Measurements from ENCODE around the gene ALDH1L1. TPM values are rescaled to one million over a fixed set of nuclear protein-coding genes. Genes with fewer than 3 reads are reported as not detected.

ALDH1L1 gene
- total and polyA plus RNA-seq, 2 donors (not counting 1 experiment from before 2014, with no cell fraction given): not detected

DNA sequence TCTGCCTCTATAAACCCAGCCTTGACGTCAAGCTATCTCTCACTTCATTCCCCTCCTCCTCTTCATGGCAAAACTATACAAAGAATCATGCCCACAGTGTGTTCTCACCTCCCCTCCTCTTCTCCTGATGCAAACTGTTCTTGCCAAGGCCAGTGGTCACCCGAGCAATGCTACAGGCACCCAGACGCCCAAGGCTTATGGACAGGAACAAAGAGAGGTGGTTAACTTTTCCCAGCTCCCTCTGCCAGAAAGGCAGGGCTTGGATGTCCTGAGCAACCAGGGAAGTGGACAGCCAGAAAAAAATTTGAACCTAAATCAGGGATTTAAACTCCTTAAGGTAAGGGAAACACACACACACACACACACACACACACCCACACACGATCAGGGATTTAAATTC lies 101.5 kb downstream of the ALDH1L1 start:
- Histone ChIP-seq H3K79me2 (ENCODE audit: control insufficient read depth, insufficient read depth, low read length) (peaks cover 5% of the 10 kb centered on the region), H3K9me3 (ENCODE audit: control extremely low read depth in 1 of 3, control insufficient read depth in 2 of 3, insufficient read depth in 1 of 3, low read length in 2 of 3) (no peaks in the 10 kb centered on the region), H4K20me1 (ENCODE audit: control insufficient read depth, insufficient read depth, low read length, poor library complexity, severe bottlenecking) (no peaks in the 10 kb centered on the region), H3K4me1 (ENCODE audit: control insufficient read depth in 2 of 2, insufficient read depth in 2 of 2, low read length in 2 of 2) (peaks cover 8% of the 10 kb centered on the region in 2 donors), H3K4me3 (ENCODE audit: control extremely low read depth in 1 of 5, extremely low read depth in 1 of 5, insufficient read depth in 1 of 5, low read depth in 2 of 5, low read length in 4 of 5) (no peak overlapping the region), H3K36me3 (replicated peaks in 1 of 2; ENCODE audit: control extremely low read depth in 1 of 2, control insufficient read depth in 1 of 2, extremely low read depth in 1 of 2, insufficient read depth in 2 of 2, low read length in 1 of 2) (no peaks in the 10 kb centered on the region), H2AFZ (ENCODE audit: insufficient read depth, low read depth, low read length, poor library complexity, severe bottlenecking) (no peak overlapping the region), H3K27me3 (replicated peaks in 1 of 4; ENCODE audit: control extremely low read depth in 1 of 4, control insufficient read depth in 3 of 4, insufficient read depth in 4 of 4, low read length in 3 of 4) (no peaks in the 10 kb centered on the region), H3K4me2 (replicated peaks; ENCODE audit: low read depth, low read length, poor library complexity, severe bottlenecking) (no peak overlapping the region), H3K9ac (ENCODE audit: low read length) (no peak overlapping the region), H3K27ac (ENCODE audit: low read length in 2 of 2) (no peak overlapping the region)
- H3K9me3 Mint-ChIP-seq (ENCODE audit: insufficient read depth): no peaks in the 10 kb centered on the region
- no peak for DNase-seq
- intact Hi-C loops (cut with micrococcal nuclease): no loop called here
- no peak overlapping the region for H3K27ac Mint-ChIP-seq
- TF ChIP-seq, protein P1, sequence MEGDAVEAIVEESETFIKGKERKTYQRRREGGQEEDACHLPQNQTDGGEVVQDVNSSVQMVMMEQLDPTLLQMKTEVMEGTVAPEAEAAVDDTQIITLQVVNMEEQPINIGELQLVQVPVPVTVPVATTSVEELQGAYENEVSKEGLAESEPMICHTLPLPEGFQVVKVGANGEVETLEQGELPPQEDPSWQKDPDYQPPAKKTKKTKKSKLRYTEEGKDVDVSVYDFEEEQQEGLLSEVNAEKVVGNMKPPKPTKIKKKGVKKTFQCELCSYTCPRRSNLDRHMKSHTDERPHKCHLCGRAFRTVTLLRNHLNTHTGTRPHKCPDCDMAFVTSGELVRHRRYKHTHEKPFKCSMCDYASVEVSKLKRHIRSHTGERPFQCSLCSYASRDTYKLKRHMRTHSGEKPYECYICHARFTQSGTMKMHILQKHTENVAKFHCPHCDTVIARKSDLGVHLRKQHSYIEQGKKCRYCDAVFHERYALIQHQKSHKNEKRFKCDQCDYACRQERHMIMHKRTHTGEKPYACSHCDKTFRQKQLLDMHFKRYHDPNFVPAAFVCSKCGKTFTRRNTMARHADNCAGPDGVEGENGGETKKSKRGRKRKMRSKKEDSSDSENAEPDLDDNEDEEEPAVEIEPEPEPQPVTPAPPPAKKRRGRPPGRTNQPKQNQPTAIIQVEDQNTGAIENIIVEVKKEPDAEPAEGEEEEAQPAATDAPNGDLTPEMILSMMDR (IDR thresholded peaks at IDR 0.05): no peak
- TF ChIP-seq EZH2 (IDR thresholded peaks at IDR 0.05; ENCODE audit: borderline replicate concordance, insufficient read depth, low read depth, low read length, poor library complexity, severe bottlenecking): no peak
- no peaks in the 10 kb centered on the region for H3K27me3 Mint-ChIP-seq
- no peak for ATAC-seq (ENCODE audit: low read depth)
- ChIA-PET POLR2A (no interaction called here), CTCF (interaction anchor here (1.0 to 1.3 kb wide), 2 partner anchors 9 to 13 kb away, joined by 3 read pairs; no protein-coding TSS in a partner anchor)
- H3K4me1 Mint-ChIP-seq: peaks cover 6% of the 10 kb centered on the region
- 95% methylated on average over 3 of the region's 4 CpGs for WGBS (ENCODE audit: insufficient coverage)
- H3K4me3 Mint-ChIP-seq: no peak overlapping the region

DNA sequence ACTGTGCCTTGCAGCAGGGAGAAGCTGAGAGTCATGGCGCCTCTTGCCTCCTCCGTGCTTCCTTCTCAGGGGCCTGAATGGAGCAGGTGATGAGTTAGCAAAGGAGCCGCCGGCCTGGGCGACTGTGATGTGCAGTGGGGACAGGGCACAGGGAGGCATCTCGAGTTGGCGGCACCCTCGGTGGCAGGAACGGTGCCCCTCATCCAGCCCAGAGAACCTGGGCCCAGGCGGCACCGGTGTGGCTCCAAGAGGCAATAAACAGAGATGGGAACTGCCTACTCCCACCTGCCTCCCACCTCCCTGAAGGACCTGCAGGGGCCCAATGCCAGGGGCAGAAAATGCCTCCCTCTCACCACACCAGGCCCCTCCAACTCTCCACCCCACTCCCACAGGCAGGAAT lies 102.6 kb downstream of the ALDH1L1 start:
- intact Hi-C loops (cut with micrococcal nuclease): no loop called here
- Histone ChIP-seq H3K9me3 (ENCODE audit: control extremely low read depth in 1 of 3, control insufficient read depth in 2 of 3, insufficient read depth in 1 of 3, low read length in 2 of 3) (peaks cover 0 to 4% (median 0%) of the 10 kb centered on the region in 3 donors), H3K4me3 (ENCODE audit: control extremely low read depth in 1 of 5, extremely low read depth in 1 of 5, insufficient read depth in 1 of 5, low read depth in 2 of 5, low read length in 4 of 5) (no peak overlapping the region), H3K36me3 (replicated peaks in 1 of 2; ENCODE audit: control extremely low read depth in 1 of 2, control insufficient read depth in 1 of 2, extremely low read depth in 1 of 2, insufficient read depth in 2 of 2, low read length in 1 of 2) (no peaks in the 10 kb centered on the region), H3K4me1 (ENCODE audit: control insufficient read depth in 2 of 2, insufficient read depth in 2 of 2, low read length in 2 of 2) (peaks cover 0 to under 1% of the 10 kb centered on the region in 2 donors), H2AFZ (ENCODE audit: insufficient read depth, low read depth, low read length, poor library complexity, severe bottlenecking) (no peak overlapping the region), H3K4me2 (replicated peaks; ENCODE audit: low read depth, low read length, poor library complexity, severe bottlenecking) (no peak overlapping the region), H4K20me1 (ENCODE audit: control insufficient read depth, insufficient read depth, low read length, poor library complexity, severe bottlenecking) (no peaks in the 10 kb centered on the region), H3K27me3 (replicated peaks in 1 of 4; ENCODE audit: control extremely low read depth in 1 of 4, control insufficient read depth in 3 of 4, insufficient read depth in 4 of 4, low read length in 3 of 4) (no peaks in the 10 kb centered on the region), H3K9ac (ENCODE audit: low read length) (no peak overlapping the region), H3K79me2 (ENCODE audit: control insufficient read depth, insufficient read depth, low read length) (peaks cover 12% of the 10 kb centered on the region), H3K27ac (ENCODE audit: low read length in 2 of 2) (no peak overlapping the region)
- no peak overlapping the region for H3K4me3 Mint-ChIP-seq
- CTCF ChIA-PET: interaction anchor here (1.1 kb wide), 1 partner anchor 87 kb away, joined by 3 read pairs; no protein-coding TSS in a partner anchor
- 98% methylated on average over 11 of the region's 11 CpGs for WGBS (ENCODE audit: insufficient coverage)
- TF ChIP-seq, protein P1 (IDR thresholded peaks at IDR 0.05): no peak
- TF ChIP-seq EZH2 (IDR thresholded peaks at IDR 0.05; ENCODE audit: borderline replicate concordance, insufficient read depth, low read depth, low read length, poor library complexity, severe bottlenecking): no peak
- DNase-seq (no peak), ATAC-seq (ENCODE audit: low read depth) (no peak)
- POLR2A ChIA-PET: no interaction called here
- H3K27me3 Mint-ChIP-seq: no peaks in the 10 kb centered on the region
- no peaks in the 10 kb centered on the region for H3K4me1 Mint-ChIP-seq
- no peaks in the 10 kb centered on the region for H3K9me3 Mint-ChIP-seq (ENCODE audit: insufficient read depth)
- no peak overlapping the region for H3K27ac Mint-ChIP-seq
